Stomach (tissue), 4 donors: Measurements from ENCODE around the gene IGLL1.

ENCODE experiments used
- EP300 ChIP-seq: sonication (generic); formaldehyde crosslinking; IDR thresholded peaks from one replicate; pipeline ENCODE4 v1.6.1; 2017; ENCODE audit warnings: antibody characterized with exemption
- POLR2A ChIP-seq, 4 donors: fragments of 450-650 bp; IDR thresholded peaks; one replicate each; pipeline ENCODE4 v1.6.1; 2016; ENCODE audit warnings: antibody characterized with exemption in 4 of 4, control low read depth in 2 of 4, mild to moderate bottlenecking in 1 of 4, moderate library complexity in 1 of 4
- POLR2AphosphoS5 ChIP-seq, 3 donors: sonication (generic); formaldehyde crosslinking; IDR thresholded peaks; one replicate each; pipeline ENCODE4 v1.6.1; 2016; ENCODE audit warnings: antibody characterized with exemption in 3 of 3
- TF ChIP-seq, protein P1 (sequence below), 7 experiments: fragments of 450-650 bp in 4 of 7; fragments of 200-600 bp in 3 of 7; sonication (generic) in 3 of 7; IDR thresholded peaks; one replicate each; pipeline ENCODE4 v1.5.1; 2016 to 2019; ENCODE audit warnings: antibody characterized with exemption in 7 of 7, control low read depth in 2 of 7, mild to moderate bottlenecking in 1 of 7

DNA sequence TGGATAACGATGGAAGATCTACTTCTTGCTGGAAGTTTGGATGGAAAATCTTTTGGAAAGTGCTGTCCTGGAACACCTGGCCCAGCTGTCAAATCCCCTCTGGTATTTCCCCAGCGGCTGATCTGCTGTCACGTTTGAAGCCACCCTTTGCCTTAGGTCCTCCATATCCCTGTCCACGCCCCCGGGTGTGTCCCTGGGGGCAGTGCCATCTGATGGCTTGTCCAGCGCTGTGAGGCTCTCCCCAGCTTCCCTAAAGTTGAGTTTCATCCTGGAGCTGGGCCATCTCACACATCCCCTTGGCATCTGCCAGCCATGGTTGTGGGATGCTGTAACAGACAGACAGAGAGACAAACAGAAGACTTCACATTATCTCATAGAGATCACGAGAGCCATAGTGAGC lies 3.1 kb upstream of the IGLL1 start:
- TF ChIP-seq, protein P1, sequence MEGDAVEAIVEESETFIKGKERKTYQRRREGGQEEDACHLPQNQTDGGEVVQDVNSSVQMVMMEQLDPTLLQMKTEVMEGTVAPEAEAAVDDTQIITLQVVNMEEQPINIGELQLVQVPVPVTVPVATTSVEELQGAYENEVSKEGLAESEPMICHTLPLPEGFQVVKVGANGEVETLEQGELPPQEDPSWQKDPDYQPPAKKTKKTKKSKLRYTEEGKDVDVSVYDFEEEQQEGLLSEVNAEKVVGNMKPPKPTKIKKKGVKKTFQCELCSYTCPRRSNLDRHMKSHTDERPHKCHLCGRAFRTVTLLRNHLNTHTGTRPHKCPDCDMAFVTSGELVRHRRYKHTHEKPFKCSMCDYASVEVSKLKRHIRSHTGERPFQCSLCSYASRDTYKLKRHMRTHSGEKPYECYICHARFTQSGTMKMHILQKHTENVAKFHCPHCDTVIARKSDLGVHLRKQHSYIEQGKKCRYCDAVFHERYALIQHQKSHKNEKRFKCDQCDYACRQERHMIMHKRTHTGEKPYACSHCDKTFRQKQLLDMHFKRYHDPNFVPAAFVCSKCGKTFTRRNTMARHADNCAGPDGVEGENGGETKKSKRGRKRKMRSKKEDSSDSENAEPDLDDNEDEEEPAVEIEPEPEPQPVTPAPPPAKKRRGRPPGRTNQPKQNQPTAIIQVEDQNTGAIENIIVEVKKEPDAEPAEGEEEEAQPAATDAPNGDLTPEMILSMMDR (IDR thresholded peaks at IDR 0.05): no peak
- TF ChIP-seq POLR2A (IDR thresholded peaks at IDR 0.05) (no peak), POLR2AphosphoS5 (IDR thresholded peaks at IDR 0.05) (no peak), EP300 (no peak)
